Measurements from ENCODE around the gene TYRP1. TPM values are rescaled to one million over a fixed set of nuclear protein-coding genes. Genes with fewer than 3 reads are reported as not detected.

Gene TYRP1
- polyA plus RNA-seq, 3 donors from 2014 or later: not detected

Other genes with a start within 250 kb of the TYRP1 start
- not detected for gene LURAP1L, start 81.6 kb downstream of the TYRP1 start, polyA plus RNA-seq